Naive B cell (primary cell): ENCODE data around the gene PRIMPOL. TPM values are rescaled to one million over a fixed set of nuclear protein-coding genes. Genes with fewer than 3 reads are reported as not detected.
"Not testable (repeated sequence)": the region's sequence is repeated elsewhere in the genome, so short reads cannot be mapped to it uniquely, and the experiment has no call there.

Source experiments
- ATAC-seq, 2 donors: fragments of 150-1000 bp; cut with Tn5 transposase; 2 replicates each; pipeline ENCODE4 v1.10.0; 2021; ENCODE audit warnings: low read depth in 2 of 2, mild to moderate bottlenecking in 2 of 2, moderate library complexity in 2 of 2
- DNase-seq: peaks from one replicate; pipeline ENCODE4 v3.0.0; 2022
- H3K27ac Mint-ChIP-seq, 6 donors: one replicate each; pipeline ENCODE4 v1.8.0; 2020 to 2022; ENCODE audit warnings: mild to moderate bottlenecking in 6 of 6, mixed read lengths in 6 of 6, moderate library complexity in 5 of 6, inconsistent platforms in 2 of 6
- H3K27me3 Mint-ChIP-seq, 3 donors: one replicate each; pipeline ENCODE4 v1.8.0; 2021 to 2022; ENCODE audit warnings: mixed read lengths in 3 of 3, mild to moderate bottlenecking in 1 of 3
- H3K36me3 Mint-ChIP-seq, 2 donors: one replicate each; pipeline ENCODE4 v1.8.0; 2020 to 2022; ENCODE audit warnings: mixed read lengths in 2 of 2, inconsistent platforms in 1 of 2, mild to moderate bottlenecking in 1 of 2
- H3K4me1 Mint-ChIP-seq, 3 donors: one replicate each; pipeline ENCODE4 v1.8.0; 2020 to 2022; ENCODE audit warnings: mixed read lengths in 3 of 3, inconsistent platforms in 1 of 3, mild to moderate bottlenecking in 1 of 3, moderate library complexity in 1 of 3
- H3K4me3 Mint-ChIP-seq, 8 donors: one replicate each; pipeline ENCODE4 v1.8.0; 2020 to 2022; ENCODE audit warnings: mild to moderate bottlenecking in 8 of 8, mixed read lengths in 8 of 8, moderate library complexity in 8 of 8, inconsistent platforms in 2 of 8
- H3K9me3 Mint-ChIP-seq, 7 donors: one replicate each; pipeline ENCODE4 v1.8.0; 2020 to 2022; ENCODE audit warnings: mixed read lengths in 7 of 7, mild to moderate bottlenecking in 5 of 7, inconsistent platforms in 2 of 7, moderate library complexity in 1 of 7
- polyA plus RNA-seq, 6 donors: library from polyadenylated mRNA; unstranded; fragments of 300-500 nt; fragmentation: Illumina TruSeq; gene quantifications; one replicate each; pipeline ENCODE4 v1.2.3, GENCODE V29; 2021; ENCODE audit warnings: low read depth in 6 of 6

PRIMPOL gene
- 10 to 100 TPM; 12.4 to 23.9 (median 17.6) TPM for polyA plus RNA-seq

GRCh38 chr4:184649026-184649970 lies at the start of gene PRIMPOL, which contains the start of gene CASP3:
Gene PRIMPOL, plus strand, starts transcription at chr4:184649738. Its CDS starts 7,403 bp downstream, at chr4:184657141.
Gene CASP3, minus strand, starts transcription at chr4:184649447. Its CDS starts 10,994 bp downstream, at chr4:184638453.
- Mint-ChIP-seq H3K9me3 (no peaks in the 10 kb centered on the region), H3K4me1 (peaks cover 40 to 53% (median 45%) of the 10 kb centered on the region in 3 donors), H3K36me3 (no peaks in the 10 kb centered on the region), H3K4me3 (peak within 1 kb of the TSS; percentile 85 to 99 (median 96)), H3K27ac (peak within 1 kb of the TSS; percentile 91 to 99 (median 96)), H3K27me3 (no peaks in the 10 kb centered on the region)
- peak; percentile 94 for DNase-seq
- peak; percentile 85 to 87 for ATAC-seq

GRCh38 chr4:184600982-184601381 lies 48.6 kb upstream of the PRIMPOL start:
- peaks cover 4 to 26% of the 10 kb centered on the region in 2 donors for H3K36me3 Mint-ChIP-seq
- H3K27ac Mint-ChIP-seq, H3K4me1 Mint-ChIP-seq, H3K4me3 Mint-ChIP-seq, DNase-seq, ATAC-seq: not testable (repeated sequence)
- peaks cover 0 to 38% (median 29%) of the 10 kb centered on the region in 7 donors for H3K9me3 Mint-ChIP-seq
- H3K27me3 Mint-ChIP-seq = peaks cover 0 to 76% (median 24%) of the 10 kb centered on the region in 3 donors

- Mint-ChIP-seq H3K9me3 (peaks cover 0 to 48% (median 36%) of the 10 kb centered on the region in 7 donors), H3K36me3 (peaks cover 4 to 26% of the 10 kb centered on the region in 2 donors), H3K27me3 (peaks cover 0 to 89% (median 24%) of the 10 kb centered on the region in 3 donors)
- ATAC-seq, H3K4me3 Mint-ChIP-seq, DNase-seq, H3K4me1 Mint-ChIP-seq, H3K27ac Mint-ChIP-seq: not testable (repeated sequence)
Observed at GRCh38 chr4:184602857-184603256, 46.7 kb upstream of the PRIMPOL start.

GRCh38 chr4:184607429-184607828 lies 42.1 kb upstream of the PRIMPOL start:
- not testable (repeated sequence) for ATAC-seq, H3K4me1 Mint-ChIP-seq, H3K4me3 Mint-ChIP-seq, DNase-seq
- Mint-ChIP-seq H3K27me3 (peaks cover 0 to 54% (median 0%) of the 10 kb centered on the region in 3 donors), H3K27ac (peak overlapping the region in 1 of 6 donors; percentile 42), H3K36me3 (peaks cover 4 to 18% of the 10 kb centered on the region in 2 donors), H3K9me3 (peaks cover 0 to 41% (median 36%) of the 10 kb centered on the region in 7 donors)

- DNase-seq (no peak), ATAC-seq (no peak)
- H3K27me3 Mint-ChIP-seq = peaks cover 0 to 10% (median 0%) of the 10 kb centered on the region in 3 donors
- H3K4me1 Mint-ChIP-seq = no peaks in the 10 kb centered on the region
- peaks cover 0 to 22% (median 11%) of the 10 kb centered on the region in 7 donors for H3K9me3 Mint-ChIP-seq
- H3K27ac Mint-ChIP-seq = no peak overlapping the region
- H3K4me3 Mint-ChIP-seq = no peak overlapping the region
- H3K36me3 Mint-ChIP-seq = peaks cover 4 to 16% of the 10 kb centered on the region in 2 donors
Observed at GRCh38 chr4:184612074-184612473, 37.5 kb upstream of the PRIMPOL start.

GRCh38 chr4:184613405-184613804 lies 36.1 kb upstream of the PRIMPOL start:
- DNase-seq (no peak), ATAC-seq (no peak)
- Mint-ChIP-seq H3K36me3 (peaks cover 4 to 16% of the 10 kb centered on the region in 2 donors), H3K4me3 (no peak overlapping the region), H3K9me3 (peaks cover 0 to 22% (median 11%) of the 10 kb centered on the region in 7 donors), H3K27me3 (peaks cover 0 to 5% (median 0%) of the 10 kb centered on the region in 3 donors), H3K27ac (no peak overlapping the region), H3K4me1 (no peaks in the 10 kb centered on the region)

- H3K4me3 Mint-ChIP-seq = no peak overlapping the region
- ATAC-seq (no peak), DNase-seq (no peak)
- H3K4me1 Mint-ChIP-seq = no peaks in the 10 kb centered on the region
- peaks cover 4 to 16% of the 10 kb centered on the region in 2 donors for H3K36me3 Mint-ChIP-seq
- H3K27ac Mint-ChIP-seq = peak overlapping the region in 1 of 6 donors; percentile 18
- H3K9me3 Mint-ChIP-seq = peaks cover 0 to 22% (median 11%) of the 10 kb centered on the region in 7 donors
- H3K27me3 Mint-ChIP-seq = no peaks in the 10 kb centered on the region
Observed at GRCh38 chr4:184614509-184614908, 35.0 kb upstream of the PRIMPOL start.

GRCh38 chr4:184616168-184616567 lies 33.4 kb upstream of the PRIMPOL start:
- DNase-seq, H3K27me3 Mint-ChIP-seq, H3K4me1 Mint-ChIP-seq, H3K4me3 Mint-ChIP-seq, ATAC-seq, H3K27ac Mint-ChIP-seq: not testable (repeated sequence)
- peaks cover 4 to 16% of the 10 kb centered on the region in 2 donors for H3K36me3 Mint-ChIP-seq
- H3K9me3 Mint-ChIP-seq = peaks cover 0 to 22% (median 11%) of the 10 kb centered on the region in 7 donors

- Mint-ChIP-seq H3K27ac (peak overlapping the region in 1 of 6 donors; percentile 48), H3K27me3 (no peaks in the 10 kb centered on the region), H3K4me3 (no peak overlapping the region), H3K36me3 (peaks cover 4 to 16% of the 10 kb centered on the region in 2 donors), H3K4me1 (peaks cover 0 to 7% (median 6%) of the 10 kb centered on the region in 3 donors), H3K9me3 (peaks cover 0 to 22% (median 11%) of the 10 kb centered on the region in 7 donors)
- ATAC-seq (peak in 1 of 2 donors; percentile 21), DNase-seq (no peak)
Observed at GRCh38 chr4:184616633-184617551, 32.6 kb upstream of the PRIMPOL start.

GRCh38 chr4:184617600-184618196 lies 31.8 kb upstream of the PRIMPOL start:
- no peak overlapping the region for H3K4me3 Mint-ChIP-seq
- H3K27ac Mint-ChIP-seq = peak overlapping the region in 3 of 6 donors; percentile 15 to 55 (median 48)
- no peak for ATAC-seq
- no peak for DNase-seq
- peaks cover 0 to 7% (median 6%) of the 10 kb centered on the region in 3 donors for H3K4me1 Mint-ChIP-seq
- peaks cover 0 to 22% (median 11%) of the 10 kb centered on the region in 7 donors for H3K9me3 Mint-ChIP-seq
- H3K36me3 Mint-ChIP-seq = peaks cover 4 to 16% of the 10 kb centered on the region in 2 donors
- H3K27me3 Mint-ChIP-seq = no peaks in the 10 kb centered on the region

GRCh38 chr4:184620212-184620867 lies 29.2 kb upstream of the PRIMPOL start:
- Mint-ChIP-seq H3K9me3 (peaks cover 0 to 2% (median 0%) of the 10 kb centered on the region in 7 donors), H3K4me3 (no peak overlapping the region), H3K27me3 (no peaks in the 10 kb centered on the region), H3K4me1 (peaks cover 0 to 7% (median 6%) of the 10 kb centered on the region in 3 donors), H3K27ac (peak overlapping the region in 3 of 6 donors; percentile 8 to 18 (median 15)), H3K36me3 (peaks cover 11 to 13% of the 10 kb centered on the region in 2 donors)
- ATAC-seq = peak in 1 of 2 donors; percentile 33
- no peak for DNase-seq

- H3K4me1 Mint-ChIP-seq = peaks cover 2 to 7% (median 6%) of the 10 kb centered on the region in 3 donors
Observed at GRCh38 chr4:184621518-184621917, 28.0 kb upstream of the PRIMPOL start.

More at GRCh38 chr4:184621518-184621917, 28.0 kb upstream of the PRIMPOL start:
- H3K9me3 Mint-ChIP-seq = peaks cover 0 to 2% (median 0%) of the 10 kb centered on the region in 7 donors
- DNase-seq = no peak
- no peak overlapping the region for H3K27ac Mint-ChIP-seq
- H3K36me3 Mint-ChIP-seq = peaks cover 15 to 20% of the 10 kb centered on the region in 2 donors
- no peaks in the 10 kb centered on the region for H3K27me3 Mint-ChIP-seq
- H3K4me3 Mint-ChIP-seq = no peak overlapping the region
- no peak for ATAC-seq
